Hepatocyte (in vitro differentiated cells): Measurements from ENCODE around the gene ZBTB7C.

Experiments
- EZH2 ChIP-seq: fragments of 200-600 bp; sonication (generic); IDR thresholded peaks from 2 replicates; pipeline ENCODE4 v1.6.1; 2016; ENCODE audit warnings: antibody characterized with exemption, mild to moderate bottlenecking, borderline replicate concordance
- TF ChIP-seq, protein P1 (sequence below): fragments of 200-600 bp; sonication (generic); IDR thresholded peaks from 2 replicates; pipeline ENCODE4 v1.5.1; 2016; ENCODE audit warnings: antibody characterized with exemption, mild to moderate bottlenecking; ENCODE audit not compliant: poor library complexity

GRCh38 chr18:48323151-48323550 is 86.0 kb downstream of the ZBTB7C start:
- TF ChIP-seq, protein P1, sequence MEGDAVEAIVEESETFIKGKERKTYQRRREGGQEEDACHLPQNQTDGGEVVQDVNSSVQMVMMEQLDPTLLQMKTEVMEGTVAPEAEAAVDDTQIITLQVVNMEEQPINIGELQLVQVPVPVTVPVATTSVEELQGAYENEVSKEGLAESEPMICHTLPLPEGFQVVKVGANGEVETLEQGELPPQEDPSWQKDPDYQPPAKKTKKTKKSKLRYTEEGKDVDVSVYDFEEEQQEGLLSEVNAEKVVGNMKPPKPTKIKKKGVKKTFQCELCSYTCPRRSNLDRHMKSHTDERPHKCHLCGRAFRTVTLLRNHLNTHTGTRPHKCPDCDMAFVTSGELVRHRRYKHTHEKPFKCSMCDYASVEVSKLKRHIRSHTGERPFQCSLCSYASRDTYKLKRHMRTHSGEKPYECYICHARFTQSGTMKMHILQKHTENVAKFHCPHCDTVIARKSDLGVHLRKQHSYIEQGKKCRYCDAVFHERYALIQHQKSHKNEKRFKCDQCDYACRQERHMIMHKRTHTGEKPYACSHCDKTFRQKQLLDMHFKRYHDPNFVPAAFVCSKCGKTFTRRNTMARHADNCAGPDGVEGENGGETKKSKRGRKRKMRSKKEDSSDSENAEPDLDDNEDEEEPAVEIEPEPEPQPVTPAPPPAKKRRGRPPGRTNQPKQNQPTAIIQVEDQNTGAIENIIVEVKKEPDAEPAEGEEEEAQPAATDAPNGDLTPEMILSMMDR: no peak
- TF ChIP-seq EZH2: no peak
